Ascending aorta (tissue), 2 donors: ENCODE measurements around the gene PCDH9. TPM values are rescaled to one million over a fixed set of nuclear protein-coding genes. Genes with fewer than 3 reads are reported as not detected.
"Not testable (repeated sequence)": the region's sequence is repeated elsewhere in the genome, so short reads cannot be mapped to it uniquely, and the experiment has no call there.

Experiments
- DNase-seq, 2 donors: peaks; one replicate each; pipeline ENCODE4 v3.0.0-alpha.2; 2019; ENCODE audit warnings: low spot score in 2 of 2
- H3K27ac ChIP-seq, 2 donors: fragments of 200-600 bp; sonication (generic); one replicate each; pipeline ENCODE4 v1.5.1; 2016 to 2017; ENCODE audit warnings: mild to moderate bottlenecking in 1 of 2
- H3K27me3 ChIP-seq: fragments of 200-600 bp; sonication (generic); one replicate; pipeline ENCODE4 v1.5.1; 2017
- H3K36me3 ChIP-seq, 2 donors: fragments of 200-600 bp; sonication (generic); one replicate each; pipeline ENCODE4 v1.5.1; 2016
- H3K4me1 ChIP-seq, 2 donors: fragments of 200-600 bp; sonication (generic); one replicate each; pipeline ENCODE4 v1.5.1; 2016 to 2017; ENCODE audit warnings: mild to moderate bottlenecking in 1 of 2
- H3K4me3 ChIP-seq, 2 donors: fragments of 200-600 bp; sonication (generic); one replicate each; pipeline ENCODE4 v1.5.1; 2016 to 2017; ENCODE audit warnings: mild to moderate bottlenecking in 1 of 2
- H3K9me3 ChIP-seq, 2 donors: fragments of 200-600 bp; sonication (generic); one replicate each; pipeline ENCODE4 v1.5.1; 2016
- CTCF ChIP-seq, 3 experiments: fragments of 200-600 bp in 2 of 3; fragments of 450-650 bp in 1 of 3; sonication (generic) in 2 of 3; IDR thresholded peaks; one replicate each; pipeline ENCODE4 v1.5.1; 2016 to 2019; ENCODE audit warnings: antibody characterized with exemption in 3 of 3, mild to moderate bottlenecking in 1 of 3, moderate library complexity in 1 of 3
- intact Hi-C: fragments of 100-400 bp; cut with DNase I; formaldehyde crosslinking; loops from one replicate; pipeline ENCODE4 v1.15.1; 2023
- total RNA-seq: library from RNA; depleted of rRNA; stranded (reverse); fragments of >200 nt; gene quantifications from one replicate; pipeline ENCODE4 v1.1.0, GENCODE V29; 2016

Gene PCDH9
- total RNA-seq, 1 donor from 2014 or later, result 3.6 TPM

- no peak for DNase-seq
- Histone ChIP-seq H3K27me3 (no peaks in the 10 kb centered on the region), H3K4me1 (no peaks in the 10 kb centered on the region), H3K9me3 (no peaks in the 10 kb centered on the region), H3K4me3 (no peak overlapping the region), H3K36me3 (no peaks in the 10 kb centered on the region), H3K27ac (no peak overlapping the region)
- TF ChIP-seq CTCF (IDR thresholded peaks at IDR 0.05), result no peak
- intact Hi-C loops, result no loop called here
Measured at GRCh38 chr13:66273011-66273410, 957.1 kb downstream of the PCDH9 start.

- Histone ChIP-seq H3K36me3 (no peaks in the 10 kb centered on the region), H3K9me3 (no peaks in the 10 kb centered on the region), H3K27ac (no peak overlapping the region), H3K4me1 (no peaks in the 10 kb centered on the region), H3K4me3 (no peak overlapping the region), H3K27me3 (no peaks in the 10 kb centered on the region)
- intact Hi-C loops, result no loop called here
- no peak for DNase-seq
- TF ChIP-seq CTCF (IDR thresholded peaks at IDR 0.05), result no peak
Measured at GRCh38 chr13:66266761-66267160, 963.4 kb downstream of the PCDH9 start.

- Histone ChIP-seq H3K9me3 (no peaks in the 10 kb centered on the region), H3K27me3 (no peaks in the 10 kb centered on the region), H3K27ac (no peak overlapping the region), H3K36me3 (no peaks in the 10 kb centered on the region), H3K4me1 (no peaks in the 10 kb centered on the region), H3K4me3 (no peak overlapping the region)
- intact Hi-C loops, result no loop called here
- no peak for TF ChIP-seq CTCF (IDR thresholded peaks at IDR 0.05)
- DNase-seq, result no peak
Measured at GRCh38 chr13:66266348-66266747, 963.8 kb downstream of the PCDH9 start.

- Histone ChIP-seq H3K4me1 (no peaks in the 10 kb centered on the region), H3K9me3 (no peaks in the 10 kb centered on the region), H3K36me3 (no peaks in the 10 kb centered on the region), H3K27me3 (no peaks in the 10 kb centered on the region), H3K27ac (no peak overlapping the region), H3K4me3 (no peak overlapping the region)
- DNase-seq, result no peak
- TF ChIP-seq CTCF (IDR thresholded peaks at IDR 0.05), result no peak
- intact Hi-C loops, result no loop called here
Measured at GRCh38 chr13:66265371-66265770, 964.8 kb downstream of the PCDH9 start.

DNA sequence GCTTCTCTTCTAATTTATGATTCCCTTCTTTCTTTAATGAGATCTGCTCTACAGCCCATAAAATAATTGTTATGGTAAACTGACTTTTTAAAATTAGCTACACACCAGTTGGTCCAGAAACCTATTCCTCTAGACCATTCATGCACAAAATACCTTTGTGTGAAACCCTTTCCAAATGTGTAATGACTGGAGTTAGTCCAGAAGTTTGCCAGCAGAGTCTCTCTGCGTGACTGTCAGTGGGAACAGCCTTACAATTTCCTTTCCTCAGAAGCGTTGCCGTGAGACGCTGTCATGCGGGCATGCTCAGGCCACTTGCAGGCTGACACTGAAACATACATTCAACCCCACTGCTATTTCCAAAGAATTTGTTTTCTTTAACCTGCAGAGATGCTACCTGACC lies 965.2 kb downstream of the PCDH9 start:
- Histone ChIP-seq H3K4me3 (no peak overlapping the region), H3K9me3 (no peaks in the 10 kb centered on the region), H3K36me3 (no peaks in the 10 kb centered on the region), H3K27ac (no peak overlapping the region), H3K4me1 (no peaks in the 10 kb centered on the region), H3K27me3 (no peaks in the 10 kb centered on the region)
- TF ChIP-seq CTCF (IDR thresholded peaks at IDR 0.05), result no peak
- DNase-seq, result no peak
- intact Hi-C loops, result no loop called here

GRCh38 chr13:66262330-66262729 lies 967.8 kb downstream of the PCDH9 start:
- Histone ChIP-seq H3K9me3 (no peaks in the 10 kb centered on the region), H3K27me3 (no peaks in the 10 kb centered on the region), H3K4me1 (no peaks in the 10 kb centered on the region), H3K36me3 (no peaks in the 10 kb centered on the region), H3K27ac (no peak overlapping the region), H3K4me3 (no peak overlapping the region)
- DNase-seq, result no peak
- TF ChIP-seq CTCF (IDR thresholded peaks at IDR 0.05), result no peak
- intact Hi-C loops, result no loop called here

GRCh38 chr13:66259426-66259825 lies 970.7 kb downstream of the PCDH9 start:
- DNase-seq, H3K36me3 ChIP-seq, intact Hi-C loops, H3K27me3 ChIP-seq, H3K4me1 ChIP-seq, H3K9me3 ChIP-seq, H3K4me3 ChIP-seq, H3K27ac ChIP-seq: not testable (repeated sequence)
